Measurements from ENCODE around the gene KCTD7. TPM values are rescaled to one million over a fixed set of nuclear protein-coding genes. Genes with fewer than 3 reads are reported as not detected.
"Not testable (repeated sequence)": the region's sequence is repeated elsewhere in the genome, so short reads cannot be mapped to it uniquely, and the experiment has no call there.

The KCTD7 gene
- total RNA-seq, 1 experiment from 2014 or later, result 3.9 TPM

- ChIA-PET CTCF (no interaction called here), RAD21 (ENCODE audit: low non-redundant PET in 1 of 2, low total read pairs in 2 of 2, uncharacterized antibody in 2 of 2, unreplicated experiment in 2 of 2) (no interaction called here), POLR2A (interaction anchor here (0.6 kb wide), 1 partner anchor 13 kb away, joined by 3 read pairs; no protein-coding TSS in a partner anchor)
- BruUV-seq (replicated peaks), result no TSS peak
- Histone ChIP-seq H3K9me2 (ENCODE audit: insufficient read depth) (no peaks in the 10 kb centered on the region), H3K4me1 (ENCODE audit: control insufficient read depth in 1 of 2, insufficient read depth in 2 of 2, low read length in 2 of 2) (no peaks in the 10 kb centered on the region), H3K4me2 (ENCODE audit: low read length) (no peak overlapping the region), H3K4me3 (replicated peaks in 1 of 2; ENCODE audit: low read depth in 1 of 2, low read length in 2 of 2) (no peak overlapping the region), H3K9me3 (ENCODE audit: control insufficient read depth in 1 of 2, insufficient read depth in 1 of 2, low read depth in 1 of 2, low read length in 2 of 2) (no peaks in the 10 kb centered on the region), H3K9ac (ENCODE audit: low read length) (no peak overlapping the region), H3K79me2 (ENCODE audit: insufficient read depth, low read length) (no peaks in the 10 kb centered on the region), H3K27ac (ENCODE audit: low read depth, low read length) (no peak overlapping the region), H2AFZ (ENCODE audit: low read depth, low read length, poor library complexity, severe bottlenecking) (no peak overlapping the region), H3K27me3 (ENCODE audit: insufficient read depth, low read length) (no peaks in the 10 kb centered on the region), H3K36me3 (ENCODE audit: control insufficient read depth in 1 of 2, insufficient read depth in 2 of 2, low read length in 2 of 2) (no peaks in the 10 kb centered on the region), H4K20me1 (ENCODE audit: insufficient read depth) (no peaks in the 10 kb centered on the region)
- ATAC-seq, result no peak
- intact Hi-C loops (cut with micrococcal nuclease), result no loop called here
- no peak for DNase-seq (ENCODE audit: low read depth, low spot score)
- no peak for TF ChIP-seq POLR2A (IDR thresholded peaks at IDR 0.05; ENCODE audit: borderline replicate concordance, extremely low read depth, insufficient read depth, insufficient read length)
- TF ChIP-seq, protein P1, sequence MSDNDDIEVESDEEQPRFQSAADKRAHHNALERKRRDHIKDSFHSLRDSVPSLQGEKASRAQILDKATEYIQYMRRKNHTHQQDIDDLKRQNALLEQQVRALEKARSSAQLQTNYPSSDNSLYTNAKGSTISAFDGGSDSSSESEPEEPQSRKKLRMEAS (IDR thresholded peaks at IDR 0.05), result no peak
- TF ChIP-seq FOSL1 (IDR thresholded peaks at IDR 0.05; ENCODE audit: low read depth), result no peak
- TF ChIP-seq SP1 (IDR thresholded peaks at IDR 0.05; ENCODE audit: low read depth), result no peak
- no peak for TF ChIP-seq ZNF274 (IDR thresholded peaks at IDR 0.05; ENCODE audit: low read depth, low read length)
These were observed 24.5 kb upstream of the KCTD7 start for GRCh38 chr7:66604198-66604597.

DNA sequence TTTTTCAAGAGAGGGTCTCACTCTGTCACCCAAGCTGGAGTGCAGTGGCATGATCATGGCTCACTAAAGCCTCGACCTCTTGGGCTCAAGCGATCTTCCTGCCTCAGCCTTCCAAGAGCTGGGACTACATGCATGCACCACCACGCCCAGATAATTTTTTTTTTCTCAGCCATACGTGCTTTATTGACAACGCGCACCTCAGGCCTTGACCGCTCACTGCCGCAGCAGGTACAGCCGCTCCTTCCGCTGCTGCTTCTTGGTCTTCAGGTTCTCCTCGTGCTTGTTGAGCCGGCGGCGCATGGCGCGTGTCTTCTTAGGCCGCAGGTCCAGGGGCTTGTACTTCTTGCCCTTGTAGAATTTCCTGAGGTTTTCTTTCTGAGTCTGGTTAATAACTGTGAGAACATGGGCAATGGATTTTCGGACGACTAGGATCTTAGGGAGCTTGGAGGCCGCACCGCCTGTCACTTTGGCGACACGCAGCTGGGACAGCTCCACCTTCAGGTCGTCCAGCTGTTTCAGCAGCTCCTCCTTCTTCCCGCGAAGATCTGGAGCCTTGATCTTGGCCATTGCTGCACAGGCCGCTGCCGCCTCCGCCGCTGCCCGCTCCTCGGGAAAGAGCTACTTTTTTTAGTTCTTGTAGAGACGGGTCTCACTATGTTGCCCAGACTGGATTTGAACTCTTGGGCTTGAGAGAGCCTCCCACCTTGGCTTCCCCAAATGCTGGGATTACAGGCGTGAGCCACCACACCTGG lies 22.0 kb upstream of the KCTD7 start:
- H3K9me3 ChIP-seq (ENCODE audit: control insufficient read depth in 1 of 2, insufficient read depth in 1 of 2, low read depth in 1 of 2, low read length in 2 of 2); H3K9ac ChIP-seq (ENCODE audit: low read length); H3K36me3 ChIP-seq (ENCODE audit: control insufficient read depth in 1 of 2, insufficient read depth in 2 of 2, low read length in 2 of 2); intact Hi-C loops (cut with micrococcal nuclease); H3K4me2 ChIP-seq (ENCODE audit: low read length); H3K4me1 ChIP-seq (ENCODE audit: control insufficient read depth in 1 of 2, insufficient read depth in 2 of 2, low read length in 2 of 2); DNase-seq (ENCODE audit: low read depth, low spot score); H3K9me2 ChIP-seq (ENCODE audit: insufficient read depth); H3K4me3 ChIP-seq (replicated peaks in 1 of 2; ENCODE audit: low read depth in 1 of 2, low read length in 2 of 2); BruUV-seq (replicated peaks); H3K27me3 ChIP-seq (ENCODE audit: insufficient read depth, low read length); H3K79me2 ChIP-seq (ENCODE audit: insufficient read depth, low read length); H4K20me1 ChIP-seq (ENCODE audit: insufficient read depth); ATAC-seq; H2AFZ ChIP-seq (ENCODE audit: low read depth, low read length, poor library complexity, severe bottlenecking); POLR2A ChIA-PET; H3K27ac ChIP-seq (ENCODE audit: low read depth, low read length); CTCF ChIA-PET: not testable (repeated sequence)
- RAD21 ChIA-PET (ENCODE audit: low non-redundant PET in 1 of 2, low total read pairs in 2 of 2, uncharacterized antibody in 2 of 2, unreplicated experiment in 2 of 2), result interaction anchor here in 1 of 2 experiments (0.6 kb wide), 1 partner anchor 49 kb away, joined by 3 read pairs; no protein-coding TSS in a partner anchor
